ENCODE data around the gene NUP88.

Gene NUP88

GRCh38 chr17:5418858-5419355 is 555 bp downstream of the NUP88 start:
- TF ChIP-seq CTCF (conservative IDR thresholded peaks at IDR 0.05) (no peak), ZFX (IDR thresholded peaks at IDR 0.05) (peak; percentile 63)
- peak overlapping the region; percentile 91 for H3K27ac ChIP-seq

GRCh38 chr17:5416901-5417300 is 2.6 kb downstream of the NUP88 start:
- TF ChIP-seq CTCF (conservative IDR thresholded peaks at IDR 0.05) (no peak), ZFX (IDR thresholded peaks at IDR 0.05) (no peak)
- H3K27ac ChIP-seq = no peak overlapping the region

- TF ChIP-seq CTCF (conservative IDR thresholded peaks at IDR 0.05) (no peak), ZFX (IDR thresholded peaks at IDR 0.05) (no peak)
- H3K27ac ChIP-seq = no peak overlapping the region
Observed at GRCh38 chr17:5413682-5414081, 5.8 kb downstream of the NUP88 start.

- TF ChIP-seq CTCF (conservative IDR thresholded peaks at IDR 0.05) = no peak
- no peak for TF ChIP-seq ZFX (IDR thresholded peaks at IDR 0.05)
- H3K27ac ChIP-seq = no peak overlapping the region
Observed at GRCh38 chr17:5410594-5411272, 8.7 kb downstream of the NUP88 start.

- H3K27ac ChIP-seq = no peak overlapping the region
- TF ChIP-seq CTCF (conservative IDR thresholded peaks at IDR 0.05) = no peak
- no peak for TF ChIP-seq ZFX (IDR thresholded peaks at IDR 0.05)
Observed at GRCh38 chr17:5408186-5408585, 11.3 kb downstream of the NUP88 start.

GRCh38 chr17:5405400-5405799 is 14.1 kb downstream of the NUP88 start:
- TF ChIP-seq ZFX (IDR thresholded peaks at IDR 0.05) (no peak), CTCF (conservative IDR thresholded peaks at IDR 0.05) (no peak)
- no peak overlapping the region for H3K27ac ChIP-seq

GRCh38 chr17:5399767-5400166 is 19.7 kb downstream of the NUP88 start:
- no peak for TF ChIP-seq ZFX (IDR thresholded peaks at IDR 0.05)
- no peak for TF ChIP-seq CTCF (conservative IDR thresholded peaks at IDR 0.05)
- no peak overlapping the region for H3K27ac ChIP-seq
